ENCODE measurements around the gene NRCAM.

DNA sequence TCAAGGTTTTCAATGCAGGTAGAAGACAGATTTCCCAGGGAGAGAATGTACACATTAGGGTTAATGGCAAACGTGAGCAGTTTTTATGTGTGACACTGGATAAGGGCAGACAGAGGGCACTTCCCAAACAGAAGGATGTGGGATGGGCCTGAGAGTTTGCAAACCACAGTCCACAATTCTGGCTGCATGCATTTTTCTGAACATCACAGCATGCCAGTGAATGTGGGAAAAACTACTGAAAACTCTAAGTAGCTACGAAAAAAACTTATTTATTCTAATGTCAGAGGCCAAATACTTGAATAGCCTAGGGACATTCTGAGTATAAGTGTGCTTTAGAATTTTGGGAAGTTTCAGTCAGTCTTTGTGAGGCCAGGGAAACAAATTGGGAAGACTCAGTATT is 145.9 kb downstream of the NRCAM start:
- TF ChIP-seq, protein P1, sequence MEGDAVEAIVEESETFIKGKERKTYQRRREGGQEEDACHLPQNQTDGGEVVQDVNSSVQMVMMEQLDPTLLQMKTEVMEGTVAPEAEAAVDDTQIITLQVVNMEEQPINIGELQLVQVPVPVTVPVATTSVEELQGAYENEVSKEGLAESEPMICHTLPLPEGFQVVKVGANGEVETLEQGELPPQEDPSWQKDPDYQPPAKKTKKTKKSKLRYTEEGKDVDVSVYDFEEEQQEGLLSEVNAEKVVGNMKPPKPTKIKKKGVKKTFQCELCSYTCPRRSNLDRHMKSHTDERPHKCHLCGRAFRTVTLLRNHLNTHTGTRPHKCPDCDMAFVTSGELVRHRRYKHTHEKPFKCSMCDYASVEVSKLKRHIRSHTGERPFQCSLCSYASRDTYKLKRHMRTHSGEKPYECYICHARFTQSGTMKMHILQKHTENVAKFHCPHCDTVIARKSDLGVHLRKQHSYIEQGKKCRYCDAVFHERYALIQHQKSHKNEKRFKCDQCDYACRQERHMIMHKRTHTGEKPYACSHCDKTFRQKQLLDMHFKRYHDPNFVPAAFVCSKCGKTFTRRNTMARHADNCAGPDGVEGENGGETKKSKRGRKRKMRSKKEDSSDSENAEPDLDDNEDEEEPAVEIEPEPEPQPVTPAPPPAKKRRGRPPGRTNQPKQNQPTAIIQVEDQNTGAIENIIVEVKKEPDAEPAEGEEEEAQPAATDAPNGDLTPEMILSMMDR (IDR thresholded peaks at IDR 0.05; ENCODE audit: insufficient read depth, low read length, poor library complexity, severe bottlenecking) = no peak
- TF ChIP-seq EZH2phosphoT487 (conservative IDR thresholded peaks at IDR 0.05; ENCODE audit: low read length) = no peak

Measured in SU-DHL-6 (cell line).